BE2C (cell line): ENCODE measurements around the gene AMACR.

Experiments
- DNase-seq: peaks from one replicate; pipeline ENCODE4 v3.0.0-alpha.2; 2020
- H3K27me3 ChIP-seq: fragments of 250-450 bp; sonication (Bioruptor Pico); 2 replicates; pipeline ENCODE4 v1.5.1; 2020; ENCODE audit warnings: mild to moderate bottlenecking
- H3K36me3 ChIP-seq: fragments of 250-450 bp; sonication (Bioruptor Pico); 2 replicates; pipeline ENCODE4 v1.5.1; 2020; ENCODE audit warnings: mild to moderate bottlenecking
- H3K4me1 ChIP-seq: fragments of 250-450 bp; sonication (Bioruptor Pico); 2 replicates; pipeline ENCODE4 v1.5.1; 2020
- H3K4me3 ChIP-seq: 2 replicates; pipeline ENCODE4 v1.5.1; 2011; ENCODE audit warnings: low read depth, low read length
- H3K9me3 ChIP-seq: fragments of 250-450 bp; sonication (Bioruptor Pico); 2 replicates; pipeline ENCODE4 v1.5.1; 2020
- TF ChIP-seq, protein P1 (sequence below): IDR thresholded peaks from 2 replicates; pipeline ENCODE4 v1.5.1; 2012; ENCODE audit warnings: mild to moderate bottlenecking, low read depth, low read length

AMACR gene

DNA sequence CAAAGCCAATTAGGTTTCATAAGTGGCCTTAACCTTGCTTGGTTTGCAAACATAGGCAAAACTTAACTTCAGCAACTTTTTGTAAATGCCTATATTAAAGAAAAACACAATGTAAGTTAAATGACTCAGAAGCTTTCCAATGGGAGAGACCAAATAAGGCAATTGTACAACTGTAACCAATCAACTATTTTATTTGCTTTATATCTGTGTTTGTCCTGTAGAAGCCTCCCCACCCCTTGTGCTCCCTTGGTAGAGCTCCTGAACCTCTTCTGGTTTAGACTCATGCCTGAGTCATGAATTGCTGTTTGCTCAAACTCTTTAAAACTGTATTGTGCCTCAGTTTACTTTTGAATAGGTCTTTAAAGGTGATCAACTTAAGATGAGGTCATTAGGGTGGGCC is 38.1 kb upstream of the AMACR start:
- H3K4me1 ChIP-seq: no peaks in the 10 kb centered on the region
- H3K4me3 ChIP-seq: no peak overlapping the region
- no peaks in the 10 kb centered on the region for H3K9me3 ChIP-seq
- TF ChIP-seq, protein P1, sequence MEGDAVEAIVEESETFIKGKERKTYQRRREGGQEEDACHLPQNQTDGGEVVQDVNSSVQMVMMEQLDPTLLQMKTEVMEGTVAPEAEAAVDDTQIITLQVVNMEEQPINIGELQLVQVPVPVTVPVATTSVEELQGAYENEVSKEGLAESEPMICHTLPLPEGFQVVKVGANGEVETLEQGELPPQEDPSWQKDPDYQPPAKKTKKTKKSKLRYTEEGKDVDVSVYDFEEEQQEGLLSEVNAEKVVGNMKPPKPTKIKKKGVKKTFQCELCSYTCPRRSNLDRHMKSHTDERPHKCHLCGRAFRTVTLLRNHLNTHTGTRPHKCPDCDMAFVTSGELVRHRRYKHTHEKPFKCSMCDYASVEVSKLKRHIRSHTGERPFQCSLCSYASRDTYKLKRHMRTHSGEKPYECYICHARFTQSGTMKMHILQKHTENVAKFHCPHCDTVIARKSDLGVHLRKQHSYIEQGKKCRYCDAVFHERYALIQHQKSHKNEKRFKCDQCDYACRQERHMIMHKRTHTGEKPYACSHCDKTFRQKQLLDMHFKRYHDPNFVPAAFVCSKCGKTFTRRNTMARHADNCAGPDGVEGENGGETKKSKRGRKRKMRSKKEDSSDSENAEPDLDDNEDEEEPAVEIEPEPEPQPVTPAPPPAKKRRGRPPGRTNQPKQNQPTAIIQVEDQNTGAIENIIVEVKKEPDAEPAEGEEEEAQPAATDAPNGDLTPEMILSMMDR: no peak
- H3K36me3 ChIP-seq: no peaks in the 10 kb centered on the region
- DNase-seq: no peak
- no peaks in the 10 kb centered on the region; the same call in 1 of the 2 replicates for H3K27me3 ChIP-seq

DNA sequence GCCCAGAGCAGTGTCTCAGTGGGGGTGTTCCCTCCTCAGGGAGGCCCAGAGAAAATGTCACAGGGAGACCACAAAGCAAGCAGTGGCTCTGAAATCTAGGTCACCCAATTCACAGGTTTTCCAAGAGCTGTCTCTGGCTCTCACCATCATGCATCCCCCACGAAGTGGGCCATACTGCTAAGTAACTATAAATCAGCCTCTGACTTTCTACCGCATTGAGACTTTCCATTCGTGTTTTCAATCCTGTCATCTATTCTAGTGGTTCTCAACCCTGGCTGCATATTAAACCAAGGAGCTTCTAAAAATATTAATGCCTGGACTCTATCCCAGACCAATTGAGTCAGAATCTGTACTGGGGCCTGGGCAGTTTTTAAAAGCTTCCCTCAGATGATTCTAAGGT is 37.2 kb upstream of the AMACR start:
- Histone ChIP-seq H3K4me1 (no peaks in the 10 kb centered on the region), H3K9me3 (no peaks in the 10 kb centered on the region), H3K27me3 (no peaks in the 10 kb centered on the region), H3K36me3 (no peaks in the 10 kb centered on the region), H3K4me3 (no peak overlapping the region)
- DNase-seq: no peak
- TF ChIP-seq, protein P1: no peak

DNA sequence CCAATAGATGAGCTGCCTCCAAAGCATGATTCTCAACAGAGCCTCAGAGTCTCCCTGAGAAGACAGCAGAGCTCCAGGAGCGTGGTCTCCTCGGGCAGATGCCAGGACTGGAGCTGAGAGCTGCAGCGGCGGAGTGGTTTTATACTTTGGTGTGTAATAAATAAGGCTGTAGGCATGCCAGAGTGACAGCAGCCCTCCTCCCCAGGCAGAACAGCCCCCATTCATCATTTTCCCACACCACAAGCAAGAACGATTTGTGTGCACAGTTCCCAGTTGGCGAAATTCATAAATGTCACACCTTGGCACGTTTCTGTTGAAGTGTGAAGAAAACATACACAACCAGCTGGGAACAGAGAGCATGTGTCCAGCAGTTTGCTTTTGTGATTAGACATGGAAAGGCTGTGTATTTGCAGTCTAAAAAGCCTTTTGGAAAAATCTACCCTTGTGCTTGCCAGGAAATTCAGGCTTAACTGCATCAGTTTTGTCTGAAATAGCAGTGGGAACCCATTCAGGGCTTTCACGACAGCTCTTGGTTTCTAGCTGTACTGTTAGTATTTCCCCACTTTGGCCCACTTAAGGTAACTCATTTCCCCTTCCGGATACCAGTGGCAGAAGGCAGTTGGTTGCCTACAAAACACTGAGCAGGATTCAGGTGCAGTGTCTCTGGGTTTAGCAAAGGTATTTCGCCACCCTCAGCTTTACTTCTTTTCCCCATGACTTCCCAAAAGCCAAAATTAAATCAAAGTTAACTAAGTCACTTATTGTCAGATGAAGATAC is 35.4 kb upstream of the AMACR start, which contains the start of gene C1QTNF3:
TSS of gene C1QTNF3 (minus strand) at position 115 of the 778 bp plus-strand sequence. CDS start at position 27, 88 bp downstream.
- DNase-seq: no peak
- H3K27me3 ChIP-seq: no peaks in the 10 kb centered on the region
- no peaks in the 10 kb centered on the region for H3K36me3 ChIP-seq
- TF ChIP-seq, protein P1: no peak
- H3K4me1 ChIP-seq: no peaks in the 10 kb centered on the region
- H3K9me3 ChIP-seq: no peaks in the 10 kb centered on the region
- H3K4me3 ChIP-seq: no peak within 1 kb of the TSS

DNA sequence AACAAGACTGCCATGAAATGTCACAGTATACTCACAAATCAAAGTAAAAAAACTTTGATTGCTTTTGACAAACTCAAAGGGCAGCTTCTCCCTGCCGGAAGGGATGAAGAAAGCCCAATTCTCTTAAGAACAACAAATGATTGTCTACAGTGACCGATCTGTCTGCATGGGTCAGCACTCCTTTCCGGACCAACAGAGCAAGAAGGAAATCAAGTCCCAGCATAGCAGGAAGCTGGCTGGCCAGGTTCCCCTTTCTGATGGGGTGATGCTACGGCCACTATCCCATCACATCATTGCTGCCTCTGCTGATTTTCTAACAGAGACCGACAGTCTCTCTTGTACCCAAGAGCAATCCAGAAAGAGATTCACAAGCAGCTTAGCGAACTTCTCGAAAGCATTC is 34.5 kb upstream of the AMACR start:
- TF ChIP-seq, protein P1: no peak
- H3K4me3 ChIP-seq: no peak overlapping the region
- no peaks in the 10 kb centered on the region for H3K27me3 ChIP-seq

DNA sequence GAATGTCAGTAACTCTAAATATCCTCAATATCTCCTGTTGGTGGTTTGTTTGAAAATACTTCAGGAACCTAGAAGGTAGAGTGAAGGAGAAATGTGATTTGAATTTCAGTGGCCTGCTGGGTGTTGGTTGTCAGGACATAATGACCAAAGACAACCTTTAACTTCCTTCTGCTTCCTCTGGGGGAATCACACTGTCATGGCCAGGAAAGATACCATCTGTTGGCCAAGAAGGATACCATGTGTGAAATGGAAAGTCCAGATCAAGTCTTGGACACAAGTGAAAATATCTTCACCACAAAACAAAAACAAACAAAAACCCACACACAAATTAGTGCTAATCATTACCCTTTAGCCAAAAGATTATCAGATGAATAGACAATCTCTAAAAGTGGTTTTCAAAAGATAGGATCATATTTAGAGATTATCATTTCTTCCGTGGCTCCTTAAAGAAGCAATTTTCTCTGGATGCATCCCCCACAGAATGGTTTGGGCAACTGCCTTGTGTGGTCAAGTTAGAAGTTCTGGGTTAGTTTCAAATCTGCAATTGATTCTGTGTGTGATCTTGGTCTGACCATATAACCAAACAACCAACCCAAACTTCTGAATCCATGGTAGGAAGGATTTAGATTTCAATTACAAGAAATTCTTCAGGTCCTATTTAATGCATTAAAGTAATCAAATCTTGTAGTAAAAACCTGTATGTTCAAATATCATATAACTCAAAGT is 33.6 kb upstream of the AMACR start:
- H3K27me3 ChIP-seq: no peaks in the 10 kb centered on the region
- no peaks in the 10 kb centered on the region for H3K36me3 ChIP-seq
- no peak overlapping the region for H3K4me3 ChIP-seq
- DNase-seq: no peak
- TF ChIP-seq, protein P1: no peak
- no peaks in the 10 kb centered on the region for H3K4me1 ChIP-seq
- no peaks in the 10 kb centered on the region for H3K9me3 ChIP-seq

More for the DNA sequence above, 34.5 kb upstream of the AMACR start:
- H3K36me3 ChIP-seq: no peaks in the 10 kb centered on the region
- H3K9me3 ChIP-seq: no peaks in the 10 kb centered on the region
- no peak for DNase-seq
- no peaks in the 10 kb centered on the region for H3K4me1 ChIP-seq

DNA sequence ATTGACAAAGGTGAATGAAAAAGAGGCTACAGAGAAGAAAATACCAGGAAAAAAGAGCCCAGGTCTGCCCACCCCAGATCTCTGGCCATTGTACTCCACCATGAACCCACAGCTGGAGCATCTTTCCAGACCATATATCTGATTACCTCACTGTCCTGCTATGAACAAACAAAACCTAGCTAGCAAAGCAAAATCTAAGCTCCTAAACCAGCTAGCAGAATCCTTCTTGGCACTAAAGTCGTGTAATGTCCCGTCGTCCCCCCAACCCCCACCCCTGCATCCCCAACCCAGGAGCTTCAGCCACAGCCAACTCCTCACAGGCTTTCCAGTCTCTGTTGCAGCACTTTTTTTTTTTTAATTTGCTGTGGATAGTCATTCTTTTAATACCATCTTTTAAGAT is 32.6 kb upstream of the AMACR start:
- no peak for DNase-seq
- Histone ChIP-seq H3K9me3 (no peaks in the 10 kb centered on the region), H3K4me1 (no peaks in the 10 kb centered on the region), H3K4me3 (no peak overlapping the region), H3K27me3 (no peaks in the 10 kb centered on the region), H3K36me3 (no peaks in the 10 kb centered on the region)
- TF ChIP-seq, protein P1: no peak
